Stomach (tissue), 4 donors: ENCODE results near the gene FAM90A26.
"Not testable (repeated sequence)": the region's sequence is repeated elsewhere in the genome, so short reads cannot be mapped to it uniquely, and the experiment has no call there.

Source experiments
- CTCF ChIP-seq, 7 experiments: fragments of 450-650 bp in 4 of 7; fragments of 200-600 bp in 3 of 7; sonication (generic) in 3 of 7; IDR thresholded peaks; one replicate each; pipeline ENCODE4 v1.5.1; 2016 to 2019; ENCODE audit warnings: antibody characterized with exemption in 7 of 7, control low read depth in 2 of 7, mild to moderate bottlenecking in 1 of 7
- EP300 ChIP-seq: sonication (generic); formaldehyde crosslinking; IDR thresholded peaks from one replicate; pipeline ENCODE4 v1.6.1; 2017; ENCODE audit warnings: antibody characterized with exemption
- POLR2A ChIP-seq, 4 donors: fragments of 450-650 bp; IDR thresholded peaks; one replicate each; pipeline ENCODE4 v1.6.1; 2016; ENCODE audit warnings: antibody characterized with exemption in 4 of 4, control low read depth in 2 of 4, mild to moderate bottlenecking in 1 of 4, moderate library complexity in 1 of 4
- POLR2AphosphoS5 ChIP-seq, 3 donors: sonication (generic); formaldehyde crosslinking; IDR thresholded peaks; one replicate each; pipeline ENCODE4 v1.6.1; 2016; ENCODE audit warnings: antibody characterized with exemption in 3 of 3

GRCh38 chr4:9158392-9158791 lies 11.8 kb upstream of the FAM90A26 start:
- TF ChIP-seq CTCF (IDR thresholded peaks at IDR 0.05); POLR2A (IDR thresholded peaks at IDR 0.05); EP300; POLR2AphosphoS5 (IDR thresholded peaks at IDR 0.05): not testable (repeated sequence)
